Neuronal stem cell (in vitro differentiated cells): ENCODE data around the gene CSF2.

Source experiments
- DNase-seq: peaks from one replicate; pipeline ENCODE4 v3.0.0-alpha.2; 2013; ENCODE audit warnings: low spot score
- H2AFZ ChIP-seq: one replicate; pipeline ENCODE4 v1.6.1; 2013; ENCODE audit warnings: mild to moderate bottlenecking, low read length, inconsistent platforms
- H2AK5ac ChIP-seq: 2 replicates; pipeline ENCODE4 v1.6.1; 2013; ENCODE audit warnings: low read depth, mild to moderate bottlenecking, inconsistent platforms, low read length, moderate library complexity, mixed read lengths
- H2BK120ac ChIP-seq: 2 replicates; pipeline ENCODE4 v1.6.1; 2013; ENCODE audit warnings: low read depth, mild to moderate bottlenecking, inconsistent platforms, low read length, moderate library complexity, mixed read lengths
- H2BK12ac ChIP-seq: one replicate; pipeline ENCODE4 v1.6.1; 2013; ENCODE audit warnings: low read length, inconsistent platforms
- H2BK15ac ChIP-seq: 2 replicates; pipeline ENCODE4 v1.6.1; 2013; ENCODE audit warnings: mild to moderate bottlenecking, low read length, inconsistent platforms, mixed read lengths
- H2BK5ac ChIP-seq: one replicate; pipeline ENCODE4 v1.6.1; 2013; ENCODE audit warnings: inconsistent platforms, mild to moderate bottlenecking, low read length, moderate library complexity
- H3K14ac ChIP-seq: one replicate; pipeline ENCODE4 v1.6.1; 2013; ENCODE audit warnings: low read length, inconsistent platforms
- H3K18ac ChIP-seq: 2 replicates; pipeline ENCODE4 v1.6.1; 2013; ENCODE audit warnings: low read length, inconsistent platforms
- H3K23ac ChIP-seq: 2 replicates; pipeline ENCODE4 v1.6.1; 2013; ENCODE audit warnings: low read depth, mild to moderate bottlenecking, mixed read lengths, low read length, inconsistent platforms; ENCODE audit not compliant: poor library complexity
- H3K27ac ChIP-seq: replicated peaks from 3 replicates; pipeline ENCODE4 v1.5.1; 2013; ENCODE audit warnings: low read length, inconsistent platforms
- H3K27me3 ChIP-seq, 3 experiments: 2 replicates each; pipeline ENCODE4 v1.6.1; 2013; ENCODE audit warnings: low read length in 3 of 3, mild to moderate bottlenecking in 2 of 3, inconsistent platforms in 1 of 3, low read depth in 1 of 3, mixed read lengths in 1 of 3, moderate library complexity in 1 of 3; ENCODE audit not compliant: control insufficient read depth in 3 of 3, insufficient read depth in 3 of 3
- H3K36me3 ChIP-seq, 2 donors: replicated peaks in 1 of 2; 2 replicates each; pipeline ENCODE4 v1.6.1; 2013; ENCODE audit warnings: low read length in 2 of 2; ENCODE audit not compliant: control insufficient read depth in 2 of 2, insufficient read depth in 2 of 2
- H3K4ac ChIP-seq: 2 replicates; pipeline ENCODE4 v1.6.1; 2013; ENCODE audit warnings: inconsistent platforms, mild to moderate bottlenecking, low read length, moderate library complexity
- H3K4me1 ChIP-seq, 2 donors: 1 replicate in 1 of 2; 2 replicates in 1 of 2; pipeline ENCODE4 v1.6.1; 2013; ENCODE audit warnings: low read length in 2 of 2, low read depth in 1 of 2; ENCODE audit not compliant: control insufficient read depth in 2 of 2, insufficient read depth in 1 of 2
- H3K4me2 ChIP-seq: one replicate; pipeline ENCODE4 v1.6.1; 2013; ENCODE audit warnings: mild to moderate bottlenecking, low read length, inconsistent platforms; ENCODE audit not compliant: insufficient read depth, poor library complexity, severe bottlenecking
- H3K4me3 ChIP-seq, 2 donors: 2 replicates each; pipeline ENCODE4 v1.5.1; 2013; ENCODE audit warnings: low read length in 2 of 2, mild to moderate bottlenecking in 2 of 2, inconsistent platforms in 1 of 2, moderate library complexity in 1 of 2
- H3K79me1 ChIP-seq: one replicate; pipeline ENCODE4 v1.6.1; 2013; ENCODE audit warnings: low read depth, mild to moderate bottlenecking, inconsistent platforms, low read length, moderate library complexity
- H3K9ac ChIP-seq: one replicate; pipeline ENCODE4 v1.6.1; 2013; ENCODE audit warnings: mild to moderate bottlenecking, low read depth, low read length, inconsistent platforms; ENCODE audit not compliant: poor library complexity
- H3K9me3 ChIP-seq, 2 donors: replicated peaks in 1 of 2; 2 replicates each; pipeline versions ENCODE3 to v1.6.1; 2013; ENCODE audit warnings: low read length in 2 of 2, mild to moderate bottlenecking in 2 of 2, inconsistent platforms in 1 of 2, low read depth in 1 of 2, mixed read lengths in 1 of 2, moderate library complexity in 1 of 2; ENCODE audit not compliant: control insufficient read depth in 2 of 2, insufficient read depth in 1 of 2
- H4K8ac ChIP-seq: one replicate; pipeline ENCODE4 v1.6.1; 2013; ENCODE audit warnings: low read depth, mild to moderate bottlenecking, inconsistent platforms, low read length, moderate library complexity
- H4K91ac ChIP-seq: one replicate; pipeline ENCODE4 v1.6.1; 2013; ENCODE audit warnings: low read length, low read depth, mild to moderate bottlenecking, inconsistent platforms; ENCODE audit not compliant: poor library complexity
- WGBS, 2 donors: extraction: QIAGEN DNeasy Blood & Tissue Kit; methylation state at CpG; one replicate each; pipeline ENCODE4 v1.1.7; 2013; ENCODE audit warnings: missing lambda C conversion rate in 2 of 2, mixed read lengths in 1 of 2; ENCODE audit not compliant: insufficient read length in 2 of 2, insufficient replicate concordance in 1 of 2; ENCODE audit errors: extremely low coverage in 2 of 2; 5-methylcytosine and 5-hydroxymethylcytosine counted together

The CSF2 gene

GRCh38 chr5:132059696-132060500 lies 13.7 kb upstream of the CSF2 start:
- no peak for DNase-seq
- Histone ChIP-seq H3K27ac (no peak overlapping the region), H3K36me3 (no peaks in the 10 kb centered on the region)

DNA sequence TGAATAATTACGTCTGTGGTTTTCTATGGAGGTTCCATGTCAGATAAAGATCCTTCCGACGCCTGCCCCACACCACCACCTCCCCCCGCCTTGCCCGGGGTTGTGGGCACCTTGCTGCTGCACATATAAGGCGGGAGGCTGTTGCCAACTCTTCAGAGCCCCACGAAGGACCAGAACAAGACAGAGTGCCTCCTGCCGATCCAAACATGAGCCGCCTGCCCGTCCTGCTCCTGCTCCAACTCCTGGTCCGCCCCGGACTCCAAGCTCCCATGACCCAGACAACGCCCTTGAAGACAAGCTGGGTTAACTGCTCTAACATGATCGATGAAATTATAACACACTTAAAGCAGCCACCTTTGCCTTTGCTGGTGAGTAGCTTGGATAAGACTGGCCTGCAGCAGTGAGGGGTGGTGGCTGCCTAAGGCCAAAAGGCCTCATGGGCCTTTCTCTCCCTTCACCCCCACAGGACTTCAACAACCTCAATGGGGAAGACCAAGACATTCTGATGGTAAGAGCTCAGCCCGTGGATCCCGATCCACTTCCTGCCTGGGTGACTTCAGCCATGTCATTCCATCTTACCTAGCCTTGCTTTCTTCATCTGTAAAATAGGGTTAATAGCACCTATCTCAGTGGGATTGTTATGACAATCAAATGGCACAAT lies 13.0 kb upstream of the CSF2 start, which contains the start of gene IL3:
TSS of gene IL3 (plus strand) at position 155 of the 661 bp plus-strand sequence. CDS start at position 207, 52 bp downstream.
- no peak within 1 kb of the TSS for H3K18ac ChIP-seq
- H2BK15ac ChIP-seq: no peak within 1 kb of the TSS
- H2AK5ac ChIP-seq: no peak within 1 kb of the TSS
- no peak within 1 kb of the TSS for H3K4ac ChIP-seq
- no CpG with 5 or more reads among the region's 16 CpGs for WGBS, 2 donors
- H3K36me3 ChIP-seq: no peaks in the 10 kb centered on the region
- H3K4me1 ChIP-seq: no peaks in the 10 kb centered on the region
- DNase-seq: no peak
- no peak within 1 kb of the TSS for H2BK12ac ChIP-seq
- H2BK120ac ChIP-seq: no peak within 1 kb of the TSS
- no peak within 1 kb of the TSS for H3K9ac ChIP-seq
- H4K91ac ChIP-seq: no peak within 1 kb of the TSS
- H3K27me3 ChIP-seq: no peaks in the 10 kb centered on the region
- H3K4me3 ChIP-seq: no peak within 1 kb of the TSS
- no peaks in the 10 kb centered on the region for H3K9me3 ChIP-seq
- no peak within 1 kb of the TSS for H3K14ac ChIP-seq
- H2BK5ac ChIP-seq: no peak within 1 kb of the TSS
- H2AFZ ChIP-seq: no peak within 1 kb of the TSS
- no peak within 1 kb of the TSS for H4K8ac ChIP-seq
- no peak within 1 kb of the TSS for H3K23ac ChIP-seq
- no peak within 1 kb of the TSS for H3K4me2 ChIP-seq
- H3K27ac ChIP-seq: no peak within 1 kb of the TSS
- H3K79me1 ChIP-seq: no peaks in the 10 kb centered on the region

More at GRCh38 chr5:132059696-132060500, 13.7 kb upstream of the CSF2 start:
- Histone ChIP-seq H3K23ac (no peak overlapping the region), H4K91ac (no peak overlapping the region), H2BK15ac (no peak overlapping the region), H3K4me1 (no peaks in the 10 kb centered on the region), H2AFZ (no peak overlapping the region), H4K8ac (no peak overlapping the region), H3K9me3 (no peaks in the 10 kb centered on the region), H2BK120ac (no peak overlapping the region), H3K79me1 (no peaks in the 10 kb centered on the region), H3K18ac (no peak overlapping the region), H2BK12ac (no peak overlapping the region), H3K4me2 (no peak overlapping the region), H2AK5ac (no peak overlapping the region), H2BK5ac (no peak overlapping the region), H3K4ac (no peak overlapping the region), H3K9ac (no peak overlapping the region), H3K27me3 (no peaks in the 10 kb centered on the region), H3K14ac (no peak overlapping the region), H3K4me3 (no peak overlapping the region)
- no CpG with 5 or more reads among the region's 13 CpGs for WGBS, 2 donors

- Histone ChIP-seq H3K4me1 (no peaks in the 10 kb centered on the region), H3K4ac (no peak overlapping the region), H2BK5ac (no peak overlapping the region), H3K23ac (no peak overlapping the region), H2AFZ (no peak overlapping the region), H3K4me3 (no peak overlapping the region), H3K18ac (no peak overlapping the region), H4K8ac (no peak overlapping the region), H2AK5ac (no peak overlapping the region), H4K91ac (no peak overlapping the region), H2BK120ac (no peak overlapping the region), H3K9ac (peak overlapping the region; percentile 44), H2BK15ac (no peak overlapping the region), H3K9me3 (no peaks in the 10 kb centered on the region), H3K14ac (no peak overlapping the region), H3K27ac (no peak overlapping the region), H3K79me1 (no peaks in the 10 kb centered on the region), H2BK12ac (no peak overlapping the region), H3K4me2 (no peak overlapping the region), H3K27me3 (no peaks in the 10 kb centered on the region), H3K36me3 (no peaks in the 10 kb centered on the region)
- WGBS, 2 donors: no CpG with 5 or more reads among the region's 9 CpGs
- DNase-seq: peak; percentile 65
Observed at GRCh38 chr5:132063090-132063911, 10.3 kb upstream of the CSF2 start.

DNA sequence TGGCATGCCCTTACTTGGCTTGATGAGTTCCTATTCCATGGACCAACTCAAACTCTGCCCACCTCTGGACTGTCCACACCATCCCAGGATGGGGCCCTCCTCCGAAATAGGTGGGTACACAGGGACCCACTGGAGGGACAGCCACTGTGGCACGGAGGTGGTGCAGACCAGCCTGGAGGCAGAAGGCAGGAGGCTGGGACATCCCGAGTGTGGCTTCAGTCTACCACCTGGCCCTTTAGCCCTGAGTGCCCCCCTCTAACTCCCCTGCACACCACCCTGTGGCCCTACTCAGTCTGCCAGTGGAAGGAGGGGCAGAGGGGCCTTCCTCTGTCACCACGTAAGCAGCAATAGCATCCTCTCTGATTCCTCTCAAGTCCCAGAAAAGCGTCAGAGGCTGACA lies 9.4 kb upstream of the CSF2 start:
- Histone ChIP-seq H3K36me3 (no peaks in the 10 kb centered on the region), H2BK12ac (no peak overlapping the region), H3K79me1 (no peaks in the 10 kb centered on the region), H2AK5ac (no peak overlapping the region), H3K4me1 (no peaks in the 10 kb centered on the region), H2BK5ac (no peak overlapping the region), H3K4me3 (no peak overlapping the region), H3K27ac (no peak overlapping the region), H2BK120ac (no peak overlapping the region), H4K91ac (no peak overlapping the region), H3K9ac (no peak overlapping the region), H3K18ac (no peak overlapping the region), H2AFZ (no peak overlapping the region), H3K23ac (no peak overlapping the region), H3K27me3 (no peaks in the 10 kb centered on the region), H3K4me2 (no peak overlapping the region), H3K14ac (no peak overlapping the region), H3K9me3 (no peaks in the 10 kb centered on the region), H3K4ac (no peak overlapping the region), H4K8ac (no peak overlapping the region), H2BK15ac (no peak overlapping the region)
- WGBS, 2 donors: no CpG with 5 or more reads among the region's 5 CpGs
- DNase-seq: no peak
